Measurements from ENCODE around the gene ACAD10. TPM values are rescaled to one million over a fixed set of nuclear protein-coding genes. Genes with fewer than 3 reads are reported as not detected.
"Not testable (repeated sequence)": the region's sequence is repeated elsewhere in the genome, so short reads cannot be mapped to it uniquely, and the experiment has no call there.

ACAD10 gene
- total RNA-seq: 10 to 100 TPM; 28.7 to 40.2 TPM

DNA sequence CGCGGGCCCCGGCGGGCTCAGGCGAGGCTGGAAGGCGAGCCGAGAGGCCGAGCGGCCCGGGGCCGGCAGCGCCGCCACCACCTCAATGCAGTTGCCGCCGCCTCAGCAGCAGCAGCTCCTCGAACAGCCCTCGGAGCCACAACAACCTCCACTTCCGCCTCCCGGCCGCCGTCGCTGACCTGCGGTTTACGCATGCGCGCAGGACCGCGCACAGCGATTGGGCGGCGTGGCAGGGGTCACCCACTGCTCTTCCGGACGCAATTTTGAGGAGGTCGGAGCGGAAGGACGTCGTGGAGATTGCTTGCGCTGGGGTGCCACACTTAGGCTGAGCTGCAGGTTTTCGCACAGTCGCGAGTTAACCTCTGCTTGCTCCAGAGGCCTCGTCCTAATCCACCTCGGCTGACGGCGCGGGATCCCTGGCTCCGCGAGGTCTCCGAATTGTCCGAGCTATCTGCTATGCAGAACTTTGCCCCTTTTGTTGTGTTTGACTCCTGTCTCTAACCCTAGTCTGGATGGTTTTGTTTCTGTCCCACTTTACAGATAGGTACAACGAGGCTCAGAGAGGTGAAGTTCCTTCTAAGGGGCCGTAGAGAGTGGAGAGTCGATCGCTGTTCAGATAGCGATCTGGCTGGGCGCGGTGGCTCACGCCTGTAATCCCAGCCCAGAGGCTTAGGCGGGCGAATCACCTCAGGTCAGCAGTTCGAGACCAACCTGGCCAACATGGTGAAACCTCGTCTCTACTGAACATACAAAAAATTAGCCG, at the start of gene ACAD10, which contains the start of gene BRAP:
TSS of gene ACAD10 (plus strand) at position 243 of the 763 bp plus-strand sequence. CDS start 6,657 bp downstream, outside the sequence.
TSS of gene BRAP (minus strand) at position 146 of the 763 bp plus-strand sequence. CDS start 164 bp downstream, outside the sequence.
- no peaks in the 10 kb centered on the region for H3K9me3 Mint-ChIP-seq
- peaks cover 30% of the 10 kb centered on the region for H3K4me1 Mint-ChIP-seq
- peak within 1 kb of the TSS; percentile 96 for H3K27ac Mint-ChIP-seq
- H3K36me3 Mint-ChIP-seq (ENCODE audit: low read depth): peaks cover 53% of the 10 kb centered on the region
- H3K4me3 Mint-ChIP-seq: peak within 1 kb of the TSS; percentile 96
- ATAC-seq (replicated peaks): peak; percentile 97
- no peaks in the 10 kb centered on the region for H3K27me3 Mint-ChIP-seq

DNA sequence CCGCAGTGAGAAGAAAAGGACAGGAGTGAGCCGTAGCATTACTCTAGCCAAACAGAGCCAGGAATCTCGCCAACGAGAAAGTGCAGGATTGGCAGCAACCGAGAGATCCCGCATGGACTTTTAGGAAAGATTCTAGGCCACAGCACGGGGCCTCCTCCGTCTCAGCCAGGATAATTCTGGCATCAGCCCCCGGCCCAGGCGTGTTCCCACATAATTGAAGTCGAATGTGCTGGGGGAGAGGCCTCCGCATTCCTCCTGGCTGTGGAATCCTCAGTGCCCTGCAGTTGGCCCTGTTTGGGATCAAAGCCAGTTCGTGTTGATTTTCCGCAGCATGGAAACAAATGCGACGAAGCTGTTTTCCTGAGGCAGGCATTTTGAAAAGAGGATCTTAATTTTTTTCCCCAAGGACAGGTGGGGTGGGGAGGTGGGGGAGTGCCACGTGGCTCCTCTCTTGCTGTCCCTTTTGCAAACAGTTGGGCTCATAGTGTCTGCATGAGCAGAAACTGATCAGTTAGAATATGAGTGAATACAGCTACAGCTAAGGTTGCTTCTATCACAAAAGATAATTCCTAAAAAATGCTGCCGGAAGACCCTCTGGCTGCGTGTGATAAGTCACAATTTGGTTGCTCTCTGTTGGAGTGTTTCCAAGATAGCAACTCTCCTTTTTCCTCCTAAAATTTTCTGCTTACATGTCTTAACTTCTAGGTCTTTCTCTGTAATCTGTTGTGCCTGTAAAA, 49.5 kb upstream of the ACAD10 start:
- ATAC-seq (replicated peaks): no peak
- Mint-ChIP-seq H3K36me3 (ENCODE audit: low read depth) (peaks cover 7% of the 10 kb centered on the region), H3K4me3 (no peak overlapping the region), H3K27ac (no peak overlapping the region), H3K9me3 (no peaks in the 10 kb centered on the region), H3K4me1 (no peaks in the 10 kb centered on the region), H3K27me3 (no peaks in the 10 kb centered on the region)

DNA sequence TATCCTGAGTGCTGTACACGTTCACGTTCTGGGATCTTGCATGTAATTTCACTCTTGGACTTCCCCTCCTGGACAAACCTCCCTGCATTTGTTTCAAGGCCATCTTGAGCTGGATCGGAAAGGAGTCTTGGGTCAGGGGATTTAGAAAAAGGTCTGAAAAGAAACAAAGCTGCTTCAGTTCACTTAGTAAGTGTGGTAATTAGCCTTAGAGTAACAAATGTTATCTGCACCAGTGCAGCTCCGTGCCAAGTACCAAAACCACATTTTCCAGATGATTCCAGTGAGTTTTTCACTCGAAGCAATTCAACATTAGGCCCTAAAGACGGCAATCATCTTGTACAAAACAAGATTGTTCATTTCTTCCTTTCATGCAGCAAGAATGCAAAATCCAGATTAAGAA, 47.3 kb upstream of the ACAD10 start:
- peak overlapping the region; percentile 17 for H3K27ac Mint-ChIP-seq
- no peaks in the 10 kb centered on the region for H3K4me1 Mint-ChIP-seq
- H3K9me3 Mint-ChIP-seq: no peaks in the 10 kb centered on the region
- no peak overlapping the region for H3K4me3 Mint-ChIP-seq
- H3K27me3 Mint-ChIP-seq: no peaks in the 10 kb centered on the region
- H3K36me3 Mint-ChIP-seq (ENCODE audit: low read depth): peaks cover 26% of the 10 kb centered on the region
- no peak for ATAC-seq (replicated peaks)

DNA sequence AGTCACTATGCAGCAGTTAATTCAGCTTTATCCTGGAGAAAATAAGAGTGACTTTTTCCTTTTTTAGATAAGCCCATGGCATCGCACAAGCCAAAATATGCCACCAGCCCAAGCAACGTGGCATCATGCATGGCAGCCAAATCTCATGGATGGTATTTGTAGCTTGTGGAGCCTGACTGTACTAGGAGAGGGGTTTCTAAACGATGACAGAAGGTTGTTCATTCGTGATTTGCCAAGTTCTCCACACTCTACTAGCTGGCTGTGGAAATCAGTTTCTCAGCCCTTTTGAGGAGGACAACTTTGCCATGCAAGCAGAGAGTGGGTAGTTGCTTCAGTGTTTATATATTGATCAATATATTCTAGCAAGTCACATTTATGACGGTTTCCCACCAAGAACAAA, 45.3 kb upstream of the ACAD10 start:
- H3K36me3 Mint-ChIP-seq (ENCODE audit: low read depth): peaks cover 44% of the 10 kb centered on the region
- no peak for ATAC-seq (replicated peaks)
- no peaks in the 10 kb centered on the region for H3K27me3 Mint-ChIP-seq
- no peak overlapping the region for H3K4me3 Mint-ChIP-seq
- H3K4me1 Mint-ChIP-seq: no peaks in the 10 kb centered on the region
- no peaks in the 10 kb centered on the region for H3K9me3 Mint-ChIP-seq
- H3K27ac Mint-ChIP-seq: no peak overlapping the region

DNA sequence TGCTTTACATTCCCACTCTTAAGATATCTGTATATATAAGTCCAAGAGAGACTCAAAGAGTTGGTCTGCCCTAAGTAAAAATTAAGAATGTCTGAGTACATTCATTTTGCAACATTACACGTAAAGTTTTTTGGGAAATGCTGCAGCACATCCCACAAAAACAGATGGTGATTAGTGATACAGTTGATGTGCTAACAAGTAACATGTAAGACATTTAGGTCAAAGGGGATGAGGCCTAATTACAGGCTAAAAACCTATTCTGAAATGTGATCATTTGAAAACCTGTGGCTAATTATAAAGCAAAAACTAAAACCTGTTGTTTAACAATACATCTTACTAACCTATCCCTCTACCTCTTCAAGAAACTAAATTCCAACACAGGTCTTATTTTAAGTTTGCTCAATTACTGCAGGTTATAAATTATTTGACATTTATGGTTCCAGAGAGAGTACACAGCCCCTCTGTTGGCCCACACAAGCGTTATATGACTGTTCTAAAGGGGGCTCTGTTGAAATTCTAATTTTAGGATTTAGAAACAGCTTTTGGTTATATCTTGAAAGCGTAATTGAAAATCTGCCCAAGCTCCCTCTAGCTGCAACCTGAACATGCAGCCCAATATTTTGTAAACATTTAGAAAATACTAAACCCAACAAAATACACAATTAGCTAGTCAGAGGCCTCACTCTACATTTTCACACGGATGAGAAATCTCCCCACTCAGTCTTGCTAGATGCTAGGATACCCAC, 43.0 kb upstream of the ACAD10 start:
- H3K9me3 Mint-ChIP-seq: no peaks in the 10 kb centered on the region
- no peak overlapping the region for H3K27ac Mint-ChIP-seq
- H3K4me3 Mint-ChIP-seq: no peak overlapping the region
- no peaks in the 10 kb centered on the region for H3K4me1 Mint-ChIP-seq
- H3K36me3 Mint-ChIP-seq (ENCODE audit: low read depth): peaks cover 68% of the 10 kb centered on the region
- no peaks in the 10 kb centered on the region for H3K27me3 Mint-ChIP-seq
- ATAC-seq (replicated peaks): no peak

DNA sequence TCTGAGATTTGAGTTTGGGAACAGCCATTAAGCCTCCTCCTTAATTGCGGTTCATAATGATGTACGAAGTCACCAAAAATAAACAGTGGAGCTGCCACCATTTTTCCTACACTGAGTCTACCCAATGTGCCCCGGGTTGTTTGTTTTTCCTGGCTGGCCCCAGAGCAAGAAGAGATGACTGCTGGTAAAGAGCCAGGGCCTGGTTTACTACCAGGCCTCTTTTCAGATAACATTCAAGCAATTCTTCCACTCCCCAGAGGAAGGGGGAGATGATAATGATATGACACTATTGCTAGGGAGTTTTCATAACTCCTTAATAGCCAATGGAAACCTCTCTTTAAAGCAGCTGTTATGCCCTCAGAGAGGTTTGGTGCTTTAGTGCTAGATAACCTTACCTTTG, 42.4 kb upstream of the ACAD10 start:
- Mint-ChIP-seq H3K27me3 (no peaks in the 10 kb centered on the region), H3K4me3 (no peak overlapping the region), H3K27ac (no peak overlapping the region)

DNA sequence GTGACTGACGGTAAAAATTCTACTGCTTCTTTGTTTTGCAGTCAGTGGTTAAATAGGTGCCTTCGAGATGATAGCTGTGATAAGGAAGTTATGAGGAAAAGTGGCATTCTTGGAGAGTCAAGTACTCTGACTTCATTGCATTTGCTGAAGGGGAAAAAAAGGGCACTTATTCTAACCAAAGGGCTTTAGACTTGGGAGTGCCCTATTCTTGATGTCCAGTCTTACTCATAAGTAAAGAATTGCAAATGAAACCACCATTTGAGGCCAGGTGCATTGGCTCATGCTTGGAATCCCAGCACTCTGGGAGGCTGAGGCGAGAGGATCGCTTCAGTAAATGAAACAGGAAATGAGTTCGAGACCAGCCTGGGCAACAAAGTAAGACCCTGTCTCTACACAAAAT, 40.4 kb upstream of the ACAD10 start:
- Mint-ChIP-seq H3K9me3 (no peaks in the 10 kb centered on the region), H3K4me3 (no peak overlapping the region), H3K36me3 (ENCODE audit: low read depth) (peaks cover 87% of the 10 kb centered on the region), H3K27ac (no peak overlapping the region), H3K27me3 (no peaks in the 10 kb centered on the region), H3K4me1 (no peaks in the 10 kb centered on the region)
- ATAC-seq (replicated peaks): no peak

More for the DNA sequence above, 42.4 kb upstream of the ACAD10 start:
- no peaks in the 10 kb centered on the region for H3K4me1 Mint-ChIP-seq
- peaks cover 73% of the 10 kb centered on the region for H3K36me3 Mint-ChIP-seq (ENCODE audit: low read depth)
- no peak for ATAC-seq (replicated peaks)
- no peaks in the 10 kb centered on the region for H3K9me3 Mint-ChIP-seq

DNA sequence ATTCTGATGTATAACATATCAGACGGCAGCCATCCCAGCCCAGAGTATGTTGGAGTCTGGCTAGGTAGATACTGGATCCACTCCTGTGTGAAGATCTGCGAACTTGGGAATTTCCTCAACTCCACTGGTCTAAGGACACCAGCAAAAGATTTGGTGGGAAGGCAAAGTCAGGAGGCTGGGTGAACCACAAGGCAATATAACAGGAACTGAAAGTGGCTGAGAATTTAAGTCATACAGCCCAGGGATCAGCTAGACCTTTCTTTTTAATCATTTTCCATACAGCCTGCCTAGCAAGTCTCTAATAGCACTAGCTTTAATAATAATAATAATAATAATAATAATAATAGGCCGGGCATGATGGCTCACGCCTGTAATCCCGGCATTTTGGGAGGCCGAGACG, 34.9 kb upstream of the ACAD10 start:
- ATAC-seq (replicated peaks): no peak
- H3K36me3 Mint-ChIP-seq (ENCODE audit: low read depth): peaks cover 92% of the 10 kb centered on the region
- no peak overlapping the region for H3K4me3 Mint-ChIP-seq
- no peaks in the 10 kb centered on the region for H3K4me1 Mint-ChIP-seq
- no peaks in the 10 kb centered on the region for H3K9me3 Mint-ChIP-seq
- H3K27me3 Mint-ChIP-seq: no peaks in the 10 kb centered on the region
- no peak overlapping the region for H3K27ac Mint-ChIP-seq

DNA sequence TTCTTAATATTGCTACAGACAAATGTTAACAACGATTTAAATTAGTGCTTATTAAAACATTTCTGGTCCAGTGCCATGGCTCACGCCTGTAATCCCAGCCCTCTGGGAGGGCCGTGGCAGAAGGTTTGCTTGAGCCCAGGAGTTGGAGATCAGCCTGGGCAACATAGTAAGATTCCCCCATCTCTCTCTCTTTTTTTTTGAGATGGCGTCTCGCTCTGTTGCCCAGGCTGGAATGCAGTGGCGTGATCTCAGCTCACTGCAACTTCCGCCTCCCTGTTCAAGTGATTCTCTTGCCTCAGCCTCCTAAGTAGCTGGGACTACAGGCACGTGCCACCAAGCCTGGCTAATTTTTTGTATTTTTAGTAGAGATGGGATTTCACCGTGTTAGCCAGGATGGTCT, 33.3 kb upstream of the ACAD10 start:
- ATAC-seq (replicated peaks); H3K4me1 Mint-ChIP-seq: not testable (repeated sequence)

DNA sequence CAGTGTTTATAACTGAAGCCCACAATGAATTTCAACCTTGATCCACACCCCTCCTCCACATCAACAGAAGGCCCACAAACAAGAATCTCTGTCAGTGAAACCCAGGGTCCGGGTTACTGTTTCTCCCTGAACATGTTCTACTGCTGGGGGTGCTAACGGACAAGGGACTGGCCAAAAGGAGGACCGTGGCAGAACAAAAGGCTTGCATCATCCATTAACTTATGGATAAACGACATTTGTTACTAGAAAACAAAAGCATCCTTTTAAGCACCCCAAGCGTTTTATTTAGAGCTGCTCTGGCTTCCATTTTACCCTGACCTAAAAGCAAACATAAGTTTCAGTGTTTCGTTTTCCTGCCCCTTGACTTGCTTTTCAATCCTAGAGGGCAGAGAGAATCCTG, 32.3 kb upstream of the ACAD10 start:
- H3K36me3 Mint-ChIP-seq (ENCODE audit: low read depth): peaks cover 85% of the 10 kb centered on the region
- no peak overlapping the region for H3K4me3 Mint-ChIP-seq
- no peaks in the 10 kb centered on the region for H3K4me1 Mint-ChIP-seq
- H3K9me3 Mint-ChIP-seq: no peaks in the 10 kb centered on the region
- no peak overlapping the region for H3K27ac Mint-ChIP-seq
- no peaks in the 10 kb centered on the region for H3K27me3 Mint-ChIP-seq
- no peak for ATAC-seq (replicated peaks)

More for the DNA sequence above, 33.3 kb upstream of the ACAD10 start:
- H3K27me3 Mint-ChIP-seq, H3K4me3 Mint-ChIP-seq, H3K27ac Mint-ChIP-seq, H3K9me3 Mint-ChIP-seq: not testable (repeated sequence)
- peaks cover 85% of the 10 kb centered on the region for H3K36me3 Mint-ChIP-seq (ENCODE audit: low read depth)

DNA sequence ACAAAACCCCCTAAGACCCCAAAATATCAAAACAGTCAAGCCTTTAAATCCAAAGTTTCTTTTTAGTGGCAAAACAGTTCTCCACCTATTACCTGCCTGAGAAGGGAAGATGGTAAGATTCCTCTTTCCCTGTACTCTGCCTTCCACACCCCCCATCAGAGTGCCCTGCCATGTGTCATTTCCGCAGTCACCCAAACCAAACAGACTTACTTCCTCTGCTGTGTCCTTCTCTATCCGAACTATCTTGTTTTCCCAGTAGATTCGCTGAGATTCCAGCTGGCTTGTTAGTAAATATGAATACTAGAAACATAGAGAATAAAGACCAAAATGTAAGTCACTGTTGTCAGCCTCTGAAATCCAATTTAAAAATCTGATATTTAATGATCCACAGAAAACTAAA, 30.5 kb upstream of the ACAD10 start:
- Mint-ChIP-seq H3K4me1 (no peaks in the 10 kb centered on the region), H3K27me3 (no peaks in the 10 kb centered on the region), H3K36me3 (ENCODE audit: low read depth) (peaks cover 85% of the 10 kb centered on the region), H3K27ac (peak overlapping the region; percentile 64), H3K9me3 (no peaks in the 10 kb centered on the region), H3K4me3 (no peak overlapping the region)
- no peak for ATAC-seq (replicated peaks)

DNA sequence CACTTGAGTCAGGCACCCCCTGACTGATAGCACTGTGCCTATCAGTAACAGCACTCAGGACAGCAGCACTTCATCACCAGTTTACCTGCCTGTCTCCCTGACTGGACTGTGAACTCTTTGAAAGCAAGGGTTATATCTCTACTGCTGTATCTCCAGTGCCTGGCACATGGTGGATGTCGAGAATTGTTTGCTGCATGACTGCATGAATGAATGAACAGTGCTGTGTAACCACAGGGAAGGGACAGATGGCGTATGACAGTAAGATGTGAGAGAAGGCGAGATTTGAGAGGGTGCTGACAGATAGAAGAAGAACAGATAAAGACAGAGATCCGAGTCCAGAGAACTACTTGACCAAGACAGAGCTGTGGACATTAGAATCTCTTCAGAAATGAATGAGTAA, 29.8 kb upstream of the ACAD10 start:
- H3K4me1 Mint-ChIP-seq: no peaks in the 10 kb centered on the region
- H3K4me3 Mint-ChIP-seq: no peak overlapping the region
- no peak for ATAC-seq (replicated peaks)
- H3K27ac Mint-ChIP-seq: no peak overlapping the region
- no peaks in the 10 kb centered on the region for H3K27me3 Mint-ChIP-seq
- no peaks in the 10 kb centered on the region for H3K9me3 Mint-ChIP-seq
- peaks cover 84% of the 10 kb centered on the region for H3K36me3 Mint-ChIP-seq (ENCODE audit: low read depth)

DNA sequence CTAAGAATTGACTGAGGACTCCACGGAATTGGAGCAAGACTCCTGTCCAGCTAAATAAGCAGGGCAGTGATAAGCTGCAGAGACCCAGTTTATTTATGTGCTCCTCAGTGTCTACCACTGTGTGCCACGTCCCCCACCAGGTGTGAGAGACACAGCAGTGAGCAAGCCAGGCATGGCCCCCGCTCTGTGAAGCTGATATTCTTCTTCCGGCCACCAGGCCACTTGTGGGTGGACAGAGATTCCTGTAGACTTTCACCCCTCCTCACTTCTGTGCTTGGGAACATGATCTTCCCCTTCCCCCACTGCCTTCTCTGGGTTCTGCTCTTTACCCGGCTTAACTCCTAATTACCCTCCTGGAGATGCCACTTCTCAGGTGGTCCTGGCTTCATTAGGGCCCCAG, 21.4 kb upstream of the ACAD10 start:
- ATAC-seq (replicated peaks): no peak
- Mint-ChIP-seq H3K36me3 (ENCODE audit: low read depth) (peaks cover 96% of the 10 kb centered on the region), H3K27me3 (no peaks in the 10 kb centered on the region), H3K9me3 (no peaks in the 10 kb centered on the region), H3K4me1 (no peaks in the 10 kb centered on the region), H3K27ac (peak overlapping the region; percentile 33), H3K4me3 (no peak overlapping the region)

DNA sequence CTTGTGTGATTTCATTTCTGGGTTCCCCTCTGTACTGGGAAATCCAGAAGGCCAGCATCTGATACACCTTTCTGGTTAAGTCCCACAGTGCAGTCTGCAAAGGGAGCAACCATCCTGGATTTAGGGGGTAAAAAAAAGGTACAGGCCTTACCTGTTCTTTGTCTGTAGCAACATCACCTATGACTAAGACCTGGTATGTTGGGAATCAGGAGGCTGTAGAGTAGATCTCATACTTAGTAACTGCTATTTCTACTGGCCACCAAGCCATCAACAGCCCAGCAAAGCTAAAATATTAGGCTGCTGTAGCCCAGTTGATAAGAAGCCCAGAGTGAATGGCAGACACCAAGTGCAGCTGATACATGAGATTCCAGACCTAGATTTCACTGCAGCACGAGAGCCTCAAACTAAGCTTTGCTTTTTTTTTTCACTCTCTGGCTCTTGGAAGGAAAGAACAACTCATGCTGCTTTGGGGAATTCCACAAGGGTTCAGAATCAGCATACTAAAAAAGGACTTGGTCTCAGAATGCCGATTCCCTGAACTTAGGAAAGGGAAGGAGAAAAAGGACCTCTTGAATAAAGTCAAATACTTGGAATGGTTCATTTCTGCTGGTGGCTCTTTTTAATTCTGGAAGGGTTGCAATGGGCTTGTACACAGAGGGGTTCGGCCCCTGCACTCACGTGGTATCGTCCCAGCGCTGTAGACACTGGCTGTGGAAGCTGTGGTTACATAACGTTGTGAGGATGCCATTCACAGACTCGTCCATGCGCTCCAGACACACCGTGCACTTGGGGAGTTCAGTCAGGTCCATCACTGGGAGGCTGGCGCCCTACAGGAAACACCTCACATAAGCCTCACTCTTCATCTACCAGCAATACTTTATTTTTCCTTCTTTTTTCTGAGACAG, 20.6 kb upstream of the ACAD10 start:
- Mint-ChIP-seq H3K4me1 (no peaks in the 10 kb centered on the region), H3K36me3 (ENCODE audit: low read depth) (peaks cover 96% of the 10 kb centered on the region), H3K27me3 (no peaks in the 10 kb centered on the region), H3K4me3 (no peak overlapping the region), H3K27ac (peak overlapping the region; percentile 74), H3K9me3 (no peaks in the 10 kb centered on the region)
- no peak for ATAC-seq (replicated peaks)

Measured in activated T-helper 17 cell treated with anti-CD3 and anti-CD28 coated beads, Interleukin-2, amount 50 U/mL, for 72 hours (primary cell).